Body of pancreas (tissue), 4 donors: ENCODE data around the gene CLTC.

Experiments
- CTCF ChIP-seq, 7 experiments: fragments of 450-650 bp in 4 of 7; fragments of 200-600 bp in 3 of 7; sonication (generic) in 3 of 7; IDR thresholded peaks; one replicate each; pipeline ENCODE4 v1.5.1; 2016 to 2019; ENCODE audit warnings: antibody characterized with exemption in 7 of 7
- POLR2A ChIP-seq, 3 donors: fragments of 450-650 bp; IDR thresholded peaks; one replicate each; pipeline ENCODE4 v1.6.1; 2016; ENCODE audit warnings: antibody characterized with exemption in 3 of 3, mild to moderate bottlenecking in 2 of 3

GRCh38 chr17:59600169-59600568 lies 19.5 kb upstream of the CLTC start:
- no peak for TF ChIP-seq POLR2A (IDR thresholded peaks at IDR 0.05)
- TF ChIP-seq CTCF (IDR thresholded peaks at IDR 0.05) = no peak
